Measurements from ENCODE around the gene PARD3. TPM values are rescaled to one million over a fixed set of nuclear protein-coding genes. Genes with fewer than 3 reads are reported as not detected.

The PARD3 gene
- total RNA-seq, 6 donors from 2014 or later: 30.6 to 108 (median 50.6) TPM

DNA sequence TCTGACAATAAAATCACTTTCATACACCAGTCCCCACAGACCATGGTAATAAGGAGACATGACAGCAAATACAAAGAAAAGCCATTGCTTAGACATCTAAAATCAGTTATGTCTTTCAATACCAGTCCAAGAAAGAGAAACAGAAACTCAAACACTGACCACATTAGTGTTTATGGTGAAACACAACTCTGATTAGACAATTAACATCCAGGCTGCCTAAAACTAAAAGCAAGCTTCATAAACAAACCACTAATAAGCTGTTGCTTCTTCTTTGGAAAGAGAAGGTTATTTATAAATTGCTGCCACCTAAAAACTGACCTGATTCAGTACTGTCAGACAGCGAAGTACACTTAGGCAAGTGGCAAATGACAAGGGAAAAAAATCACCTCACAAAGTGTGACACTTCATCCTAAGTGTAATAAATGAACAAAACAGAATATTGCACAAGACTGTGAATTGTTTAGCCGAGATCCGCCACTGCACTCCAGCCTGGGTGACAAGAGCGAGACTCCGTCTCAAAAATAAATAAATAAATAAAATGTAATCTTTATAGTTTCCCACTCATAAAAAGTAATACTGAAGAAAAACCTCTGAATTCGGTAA is 277.4 kb downstream of the PARD3 start:
- TF ChIP-seq POLR2A (IDR thresholded peaks at IDR 0.05) (no peak), POLR2AphosphoS5 (IDR thresholded peaks at IDR 0.05) (no peak)

DNA sequence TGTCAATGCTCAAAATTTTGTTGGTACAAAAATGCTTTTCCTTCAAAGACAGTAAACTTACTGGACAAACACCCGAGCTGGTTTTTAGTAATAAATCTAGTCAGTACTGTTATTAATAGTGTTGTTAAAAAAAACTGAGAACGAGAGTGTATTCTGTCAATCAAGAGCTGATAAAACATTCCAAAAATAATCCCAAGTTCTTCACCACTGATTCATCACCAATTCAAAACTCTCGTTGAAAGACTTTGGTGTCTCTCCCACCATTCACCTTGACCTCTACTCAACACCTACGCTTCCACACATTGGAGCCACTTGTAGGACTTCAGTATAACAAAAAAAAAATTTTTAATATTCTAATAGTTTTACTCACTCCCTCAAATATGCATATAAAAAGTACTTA is 279.2 kb downstream of the PARD3 start:
- Histone ChIP-seq H3K4me1 (peaks cover 12 to 26% (median 19%) of the 10 kb centered on the region in 4 donors), H3K27me3 (no peaks in the 10 kb centered on the region), H3K9me3 (no peaks in the 10 kb centered on the region), H3K36me3 (no peaks in the 10 kb centered on the region), H3K4me3 (no peak overlapping the region), H3K27ac (no peak overlapping the region)
- no peak for ATAC-seq (ENCODE audit: low FRiP score in 2 of 2)
- WGBS, 2 donors: 89% methylated on average over 4 of the region's 4 CpGs
- TF ChIP-seq EP300 (IDR thresholded peaks at IDR 0.05) (no peak), POLR2AphosphoS5 (IDR thresholded peaks at IDR 0.05) (no peak), POLR2A (IDR thresholded peaks at IDR 0.05) (no peak)
- TF ChIP-seq, protein P1, sequence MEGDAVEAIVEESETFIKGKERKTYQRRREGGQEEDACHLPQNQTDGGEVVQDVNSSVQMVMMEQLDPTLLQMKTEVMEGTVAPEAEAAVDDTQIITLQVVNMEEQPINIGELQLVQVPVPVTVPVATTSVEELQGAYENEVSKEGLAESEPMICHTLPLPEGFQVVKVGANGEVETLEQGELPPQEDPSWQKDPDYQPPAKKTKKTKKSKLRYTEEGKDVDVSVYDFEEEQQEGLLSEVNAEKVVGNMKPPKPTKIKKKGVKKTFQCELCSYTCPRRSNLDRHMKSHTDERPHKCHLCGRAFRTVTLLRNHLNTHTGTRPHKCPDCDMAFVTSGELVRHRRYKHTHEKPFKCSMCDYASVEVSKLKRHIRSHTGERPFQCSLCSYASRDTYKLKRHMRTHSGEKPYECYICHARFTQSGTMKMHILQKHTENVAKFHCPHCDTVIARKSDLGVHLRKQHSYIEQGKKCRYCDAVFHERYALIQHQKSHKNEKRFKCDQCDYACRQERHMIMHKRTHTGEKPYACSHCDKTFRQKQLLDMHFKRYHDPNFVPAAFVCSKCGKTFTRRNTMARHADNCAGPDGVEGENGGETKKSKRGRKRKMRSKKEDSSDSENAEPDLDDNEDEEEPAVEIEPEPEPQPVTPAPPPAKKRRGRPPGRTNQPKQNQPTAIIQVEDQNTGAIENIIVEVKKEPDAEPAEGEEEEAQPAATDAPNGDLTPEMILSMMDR (IDR thresholded peaks at IDR 0.05): no peak
- no peak for DNase-seq

More for the DNA sequence above, 277.4 kb downstream of the PARD3 start:
- H3K27ac ChIP-seq: peak overlapping the region; percentile 63 to 82 (median 72)
- no peaks in the 10 kb centered on the region for H3K9me3 ChIP-seq
- no peak for DNase-seq
- H3K36me3 ChIP-seq: no peaks in the 10 kb centered on the region
- H3K27me3 ChIP-seq: no peaks in the 10 kb centered on the region
- peaks cover 12 to 26% (median 19%) of the 10 kb centered on the region in 4 donors for H3K4me1 ChIP-seq
- H3K4me3 ChIP-seq: peak overlapping the region in 3 of 4 donors; percentile 24 to 43 (median 40)
- WGBS, 2 donors: 38% methylated on average over 6 of the region's 6 CpGs
- ATAC-seq (ENCODE audit: low FRiP score in 2 of 2): no peak

DNA sequence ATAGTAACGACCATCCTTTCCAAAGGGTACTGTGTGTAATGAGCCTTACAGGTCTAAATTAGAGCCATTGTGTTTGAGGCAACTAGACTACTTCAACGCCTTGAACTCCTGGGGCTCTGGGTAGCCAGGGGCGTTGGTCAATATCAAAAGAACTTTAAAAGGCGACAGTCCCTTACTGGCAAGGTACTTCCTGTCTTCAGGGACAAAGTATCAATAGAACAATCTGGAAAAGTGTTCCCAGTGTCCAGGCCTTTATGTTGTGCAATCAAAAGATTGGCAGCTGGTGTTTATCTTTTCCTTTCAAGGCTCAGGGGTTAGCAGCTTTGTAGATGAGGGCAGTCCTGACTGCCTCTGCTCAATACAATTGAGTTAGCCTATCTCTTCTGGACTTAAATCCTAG is 284.3 kb downstream of the PARD3 start:
- TF ChIP-seq, protein P1 (IDR thresholded peaks at IDR 0.05): no peak
- TF ChIP-seq POLR2AphosphoS5 (IDR thresholded peaks at IDR 0.05) (peak in 1 of 2 donors; percentile 5), POLR2A (IDR thresholded peaks at IDR 0.05) (no peak), EP300 (IDR thresholded peaks at IDR 0.05) (peak in 2 of 4 donors; percentile 1 to 27)
- no peaks in the 10 kb centered on the region for H3K36me3 ChIP-seq
- H3K27ac ChIP-seq: no peak overlapping the region
- DNase-seq (no peak), ATAC-seq (ENCODE audit: low FRiP score in 2 of 2) (no peak)
- H3K4me1 ChIP-seq: peaks cover 3 to 10% (median 7%) of the 10 kb centered on the region in 4 donors
- H3K9me3 ChIP-seq: no peaks in the 10 kb centered on the region
- 83 to 84% methylated on average over 4 of the region's 4 CpGs for WGBS, 2 donors
- no peak overlapping the region for H3K4me3 ChIP-seq
- H3K27me3 ChIP-seq: no peaks in the 10 kb centered on the region

DNA sequence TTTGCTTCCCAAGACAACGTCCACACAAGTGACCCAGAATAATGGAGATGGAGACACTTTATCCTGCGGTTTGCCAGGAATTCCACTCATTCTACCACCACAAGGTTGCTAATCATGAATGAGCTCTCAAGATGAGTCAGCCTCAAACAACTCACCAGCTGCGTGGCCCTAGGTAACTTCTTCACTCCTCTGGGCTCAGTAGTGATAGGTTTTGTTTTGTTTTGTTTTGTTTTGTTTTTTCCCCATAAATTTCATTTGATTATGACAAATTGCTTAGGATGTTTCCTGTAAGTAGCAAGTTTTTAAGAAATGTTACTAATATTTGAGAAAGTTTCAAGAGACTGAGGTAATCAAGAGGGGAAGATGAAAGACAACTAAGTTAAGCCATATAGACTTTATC is 286.8 kb downstream of the PARD3 start:
- peaks cover 3 to 10% (median 7%) of the 10 kb centered on the region in 4 donors for H3K4me1 ChIP-seq

More for the DNA sequence above, 286.8 kb downstream of the PARD3 start:
- no peaks in the 10 kb centered on the region for H3K9me3 ChIP-seq
- no peaks in the 10 kb centered on the region for H3K36me3 ChIP-seq
- peak in 1 of 4 donors; percentile 31 for TF ChIP-seq EP300 (IDR thresholded peaks at IDR 0.05)
- TF ChIP-seq, protein P1 (IDR thresholded peaks at IDR 0.05): no peak
- no peak overlapping the region for H3K27ac ChIP-seq
- H3K4me3 ChIP-seq: no peak overlapping the region
- no peaks in the 10 kb centered on the region for H3K27me3 ChIP-seq
- DNase-seq: peak in 1 of 2 donors; percentile 58
- ATAC-seq (ENCODE audit: low FRiP score in 2 of 2): peak; percentile 72 to 86
- 48 to 60% methylated on average over 3 of the region's 3 CpGs for WGBS, 2 donors
